CD14-positive monocyte (primary cell): ENCODE results near the gene SSPN. TPM values are rescaled to one million over a fixed set of nuclear protein-coding genes. Genes with fewer than 3 reads are reported as not detected.
A peak's percentile ranks its signal among the peaks of the same experiment; 100 is the strongest.

ENCODE experiments used
- DNase-seq, 3 donors: peaks; one replicate each; pipeline ENCODE4 v3.0.0-alpha.2; 2011 to 2022
- H2AFZ ChIP-seq: 2 replicates; pipeline ENCODE4 v1.6.0; 2012; ENCODE audit warnings: mild to moderate bottlenecking, low read depth, low read length, inconsistent platforms; ENCODE audit not compliant: insufficient read depth, poor library complexity, severe bottlenecking
- H3K27ac ChIP-seq, 2 donors: 1 replicate in 1 of 2; 2 replicates in 1 of 2; pipeline ENCODE4 v1.5.1; 2012 to 2013; ENCODE audit warnings: low read length in 2 of 2, control low read depth in 1 of 2, inconsistent platforms in 1 of 2, low read depth in 1 of 2, mild to moderate bottlenecking in 1 of 2
- H3K27me3 ChIP-seq, 2 donors: one replicate each; pipeline versions ENCODE4 v1.6.0 to v1.6.1; 2011 to 2013; ENCODE audit warnings: low read length in 2 of 2; ENCODE audit not compliant: control insufficient read depth in 2 of 2, insufficient read depth in 2 of 2
- H3K36me3 ChIP-seq, 2 donors: replicated peaks in 1 of 2; 1 replicate in 1 of 2; 2 replicates in 1 of 2; pipeline versions ENCODE4 v1.5.1 to v1.6.1; 2012 to 2013; ENCODE audit warnings: low read length in 2 of 2, control low read depth in 1 of 2, inconsistent platforms in 1 of 2, mild to moderate bottlenecking in 1 of 2; ENCODE audit not compliant: insufficient read depth in 2 of 2, control insufficient read depth in 1 of 2
- H3K4me1 ChIP-seq, 2 donors: 1 replicate in 1 of 2; 2 replicates in 1 of 2; pipeline versions ENCODE4 v1.5.1 to v1.6.1; 2012 to 2013; ENCODE audit warnings: low read length in 2 of 2, control low read depth in 1 of 2, inconsistent platforms in 1 of 2, mild to moderate bottlenecking in 1 of 2, moderate library complexity in 1 of 2; ENCODE audit not compliant: insufficient read depth in 2 of 2, control insufficient read depth in 1 of 2
- H3K4me2 ChIP-seq: replicated peaks from 2 replicates; pipeline ENCODE3; 2012; ENCODE audit warnings: low read length, moderate library complexity, mild to moderate bottlenecking; ENCODE audit not compliant: poor library complexity, severe bottlenecking; ENCODE audit errors: extremely low read depth
- H3K4me3 ChIP-seq, 3 experiments: fragments of 200-600 bp in 1 of 3; sonication (generic) in 1 of 3; replicated peaks in 1 of 3; 1 replicate in 2 of 3; 2 replicates in 1 of 3; pipeline ENCODE4 v1.5.1; 2011 to 2013; ENCODE audit warnings: low read length in 3 of 3, mild to moderate bottlenecking in 3 of 3, control low read depth in 2 of 3, low read depth in 2 of 3, inconsistent platforms in 1 of 3, moderate library complexity in 1 of 3
- H3K79me2 ChIP-seq: 2 replicates; pipeline ENCODE4 v1.6.0; 2012; ENCODE audit warnings: mild to moderate bottlenecking, control low read depth, inconsistent platforms, low read length, moderate library complexity; ENCODE audit not compliant: insufficient read depth
- H3K9ac ChIP-seq: 2 replicates; pipeline ENCODE4 v1.6.0; 2017; ENCODE audit warnings: low read length, mild to moderate bottlenecking; ENCODE audit not compliant: insufficient read depth, poor library complexity, severe bottlenecking
- H3K9me3 ChIP-seq, 2 donors: replicated peaks in 1 of 2; 1 replicate in 1 of 2; 2 replicates in 1 of 2; pipeline versions ENCODE4 v1.5.1 to v1.6.1; 2012 to 2013; ENCODE audit warnings: low read length in 2 of 2, control low read depth in 1 of 2; ENCODE audit not compliant: control insufficient read depth in 1 of 2, insufficient read depth in 1 of 2
- H4K20me1 ChIP-seq: 2 replicates; pipeline ENCODE4 v1.6.0; 2012; ENCODE audit warnings: mild to moderate bottlenecking, low read length, control low read depth, moderate library complexity; ENCODE audit not compliant: insufficient read depth
- H3K27ac Mint-ChIP-seq, 7 donors: one replicate each; pipeline ENCODE4 v1.8.0; 2020; ENCODE audit warnings: mild to moderate bottlenecking in 7 of 7, mixed read lengths in 7 of 7, moderate library complexity in 6 of 7, inconsistent platforms in 2 of 7
- H3K27me3 Mint-ChIP-seq, 3 donors: one replicate each; pipeline ENCODE4 v1.8.0; 2021 to 2022; ENCODE audit warnings: low read depth in 3 of 3, mild to moderate bottlenecking in 3 of 3, mixed read lengths in 3 of 3, moderate library complexity in 3 of 3, inconsistent platforms in 1 of 3
- H3K36me3 Mint-ChIP-seq, 2 donors: one replicate each; pipeline ENCODE4 v1.8.0; 2020; ENCODE audit warnings: mixed read lengths in 2 of 2, inconsistent platforms in 1 of 2, mild to moderate bottlenecking in 1 of 2
- H3K4me1 Mint-ChIP-seq: one replicate; pipeline ENCODE4 v1.8.0; 2020; ENCODE audit warnings: mild to moderate bottlenecking, mixed read lengths
- H3K4me3 Mint-ChIP-seq, 2 donors: one replicate each; pipeline ENCODE4 v1.8.0; 2020; ENCODE audit warnings: mild to moderate bottlenecking in 2 of 2, mixed read lengths in 2 of 2, moderate library complexity in 1 of 2
- H3K9me3 Mint-ChIP-seq, 7 donors: one replicate each; pipeline ENCODE4 v1.8.0; 2020 to 2022; ENCODE audit warnings: mixed read lengths in 7 of 7, mild to moderate bottlenecking in 6 of 7, moderate library complexity in 6 of 7, inconsistent platforms in 2 of 7
- CTCF ChIP-seq: fragments of 200-600 bp; IDR thresholded peaks from one replicate; pipeline ENCODE4 v1.8.0; 2022; ENCODE audit warnings: antibody characterized with exemption, mild to moderate bottlenecking
- WGBS: methylation state at CpG from one replicate; pipeline ENCODE4 v1.1.5; 2013; ENCODE audit warnings: missing lambda C conversion rate; ENCODE audit not compliant: insufficient coverage; 5-methylcytosine and 5-hydroxymethylcytosine counted together
- intact Hi-C, 2 donors: fragments of 100-400 bp; cut with micrococcal nuclease; formaldehyde crosslinking; loops; one replicate each; pipeline versions ENCODE4 v1.15.0 to v1.15.1; 2023
- polyA plus RNA-seq, 3 donors: library from polyadenylated mRNA; depleted of rRNA in 1 of 3; unstranded in 2 of 3; stranded (reverse) in 1 of 3; fragments of 300-500 nt in 2 of 3; fragments of >200 nt in 1 of 3; fragmentation: Illumina TruSeq in 2 of 3; gene quantifications; 1 replicate in 2 of 3; 2 replicates in 1 of 3; pipeline ENCODE4 v1.2.3, GENCODE V29; 2012 to 2021

Gene SSPN
- polyA plus RNA-seq, 3 donors: 0.15 TPM; not detected in 2

- Histone ChIP-seq H3K79me2 (no peaks in the 10 kb centered on the region), H3K36me3 (no peaks in the 10 kb centered on the region), H3K27me3 (peaks cover 20 to 23% of the 10 kb centered on the region in 2 donors), H3K27ac (no peak overlapping the region), H3K4me2 (no peak overlapping the region), H3K9ac (no peak overlapping the region), H2AFZ (no peak overlapping the region), H3K9me3 (no peaks in the 10 kb centered on the region), H3K4me3 (no peak overlapping the region), H3K4me1 (peaks cover 8 to 9% of the 10 kb centered on the region in 2 donors), H4K20me1 (no peaks in the 10 kb centered on the region)
- no peak overlapping the region for H3K27ac Mint-ChIP-seq
- H3K36me3 Mint-ChIP-seq: no peaks in the 10 kb centered on the region
- no peak for TF ChIP-seq CTCF
- H3K9me3 Mint-ChIP-seq: no peaks in the 10 kb centered on the region
- no peak for DNase-seq
- H3K27me3 Mint-ChIP-seq: peaks cover 18 to 35% (median 30%) of the 10 kb centered on the region in 3 donors
- H3K4me3 Mint-ChIP-seq: no peak overlapping the region
- H3K4me1 Mint-ChIP-seq: peaks cover 11% of the 10 kb centered on the region
- intact Hi-C loops: no loop called here
- WGBS: 100% methylated on average over 2 of the region's 5 CpGs
These were observed 29.3 kb downstream of the SSPN start for GRCh38 chr12:26224657-26225056.

- H3K4me1 ChIP-seq: peaks cover 8 to 9% of the 10 kb centered on the region in 2 donors
- Mint-ChIP-seq H3K27ac (no peak overlapping the region), H3K36me3 (no peaks in the 10 kb centered on the region), H3K27me3 (peaks cover 18 to 35% (median 30%) of the 10 kb centered on the region in 3 donors), H3K4me1 (peaks cover 11% of the 10 kb centered on the region), H3K4me3 (peak overlapping the region in 1 of 2 donors; percentile 40), H3K9me3 (no peaks in the 10 kb centered on the region)
- H3K9me3 ChIP-seq: no peaks in the 10 kb centered on the region
- H3K27me3 ChIP-seq: peaks cover 20 to 23% of the 10 kb centered on the region in 2 donors
- H4K20me1 ChIP-seq: no peaks in the 10 kb centered on the region
- H3K36me3 ChIP-seq: no peaks in the 10 kb centered on the region
- H3K79me2 ChIP-seq: no peaks in the 10 kb centered on the region
- H3K4me2 ChIP-seq: no peak overlapping the region
- H3K4me3 ChIP-seq: no peak overlapping the region
- H3K27ac ChIP-seq: no peak overlapping the region
- intact Hi-C loops: no loop called here
- H3K9ac ChIP-seq: no peak overlapping the region
- no peak for TF ChIP-seq CTCF
- 82% methylated on average over 7 of the region's 10 CpGs for WGBS
- no peak for DNase-seq
- peak overlapping the region; percentile 40 for H2AFZ ChIP-seq
These were observed 30.7 kb downstream of the SSPN start for GRCh38 chr12:26226122-26226521.
